Vagina (tissue), 2 donors: ENCODE results near the gene SNRPF.

ENCODE experiments used
- POLR2A ChIP-seq, 2 donors: fragments of 450-650 bp; IDR thresholded peaks; one replicate each; pipeline ENCODE4 v1.6.1; 2017; ENCODE audit warnings: antibody characterized with exemption in 2 of 2, mild to moderate bottlenecking in 2 of 2, moderate library complexity in 2 of 2
- POLR2AphosphoS5 ChIP-seq, 2 donors: sonication (generic); formaldehyde crosslinking; IDR thresholded peaks; one replicate each; pipeline ENCODE4 v1.9.0; 2017; ENCODE audit warnings: antibody characterized with exemption in 2 of 2, mild to moderate bottlenecking in 2 of 2, low read depth in 1 of 2; ENCODE audit not compliant: insufficient read depth in 1 of 2
- TF ChIP-seq, protein P1 (sequence below), 3 experiments: fragments of 450-650 bp in 2 of 3; fragments of 200-600 bp in 1 of 3; sonication (generic) in 1 of 3; IDR thresholded peaks; one replicate each; pipeline ENCODE4 v1.5.1; 2017 to 2019; ENCODE audit warnings: antibody characterized with exemption in 3 of 3, mild to moderate bottlenecking in 2 of 3, moderate library complexity in 2 of 3

DNA sequence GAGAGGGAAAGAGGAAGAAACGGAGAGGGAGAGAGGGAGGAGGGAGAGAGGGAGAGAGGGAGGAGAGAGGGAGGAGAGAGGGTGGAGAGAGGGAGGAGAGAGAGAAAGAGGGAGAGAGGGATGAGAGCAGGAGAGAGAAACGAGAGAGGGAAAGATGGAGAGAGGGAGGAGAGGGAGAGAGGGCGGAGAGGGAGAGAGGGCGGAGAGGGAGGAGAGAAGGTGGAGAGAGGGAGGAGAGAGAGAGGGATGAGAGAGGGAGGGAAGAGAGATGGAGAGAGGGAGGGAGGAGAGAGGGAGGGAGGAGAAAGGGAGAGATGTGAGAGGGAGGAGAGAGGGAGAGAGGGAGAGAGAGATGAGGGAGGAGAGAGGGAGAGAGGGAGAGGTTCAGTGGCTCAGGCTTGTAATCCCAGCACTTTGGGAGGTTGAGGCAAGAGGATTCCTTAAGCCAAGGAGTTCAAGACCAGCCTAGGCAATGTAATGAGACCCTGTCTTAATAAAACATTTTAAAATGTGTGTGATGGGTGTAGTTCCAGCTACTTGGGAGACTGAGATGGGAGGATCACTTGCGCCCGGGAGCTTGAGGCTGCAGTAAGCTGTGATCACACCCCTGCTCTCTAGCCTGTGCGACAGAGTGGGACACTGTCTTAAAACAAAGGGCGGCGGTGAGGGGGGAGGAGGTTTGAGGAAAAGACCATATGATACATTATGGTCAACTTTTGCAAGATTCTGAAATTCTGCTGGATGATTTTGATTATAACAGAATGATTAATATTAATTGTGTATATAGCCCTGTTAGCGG is 21.3 kb upstream of the SNRPF start:
- TF ChIP-seq, protein P1, sequence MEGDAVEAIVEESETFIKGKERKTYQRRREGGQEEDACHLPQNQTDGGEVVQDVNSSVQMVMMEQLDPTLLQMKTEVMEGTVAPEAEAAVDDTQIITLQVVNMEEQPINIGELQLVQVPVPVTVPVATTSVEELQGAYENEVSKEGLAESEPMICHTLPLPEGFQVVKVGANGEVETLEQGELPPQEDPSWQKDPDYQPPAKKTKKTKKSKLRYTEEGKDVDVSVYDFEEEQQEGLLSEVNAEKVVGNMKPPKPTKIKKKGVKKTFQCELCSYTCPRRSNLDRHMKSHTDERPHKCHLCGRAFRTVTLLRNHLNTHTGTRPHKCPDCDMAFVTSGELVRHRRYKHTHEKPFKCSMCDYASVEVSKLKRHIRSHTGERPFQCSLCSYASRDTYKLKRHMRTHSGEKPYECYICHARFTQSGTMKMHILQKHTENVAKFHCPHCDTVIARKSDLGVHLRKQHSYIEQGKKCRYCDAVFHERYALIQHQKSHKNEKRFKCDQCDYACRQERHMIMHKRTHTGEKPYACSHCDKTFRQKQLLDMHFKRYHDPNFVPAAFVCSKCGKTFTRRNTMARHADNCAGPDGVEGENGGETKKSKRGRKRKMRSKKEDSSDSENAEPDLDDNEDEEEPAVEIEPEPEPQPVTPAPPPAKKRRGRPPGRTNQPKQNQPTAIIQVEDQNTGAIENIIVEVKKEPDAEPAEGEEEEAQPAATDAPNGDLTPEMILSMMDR (IDR thresholded peaks at IDR 0.05): no peak
- TF ChIP-seq POLR2AphosphoS5 (IDR thresholded peaks at IDR 0.05; ENCODE audit: insufficient read depth in 1 of 2, low read depth in 1 of 2) (no peak), POLR2A (IDR thresholded peaks at IDR 0.05) (no peak)
